Type B pancreatic cell (in vitro differentiated cells): ENCODE results near the gene WDR37. TPM values are rescaled to one million over a fixed set of nuclear protein-coding genes. Genes with fewer than 3 reads are reported as not detected.
A peak's percentile ranks its signal among the peaks of the same experiment; 100 is the strongest.
"Not testable (repeated sequence)": the region's sequence is repeated elsewhere in the genome, so short reads cannot be mapped to it uniquely, and the experiment has no call there.

Experiments
- DNase-seq: peaks from one replicate; pipeline ENCODE4 v3.0.0; 2021; ENCODE audit warnings: mixed read lengths; ENCODE audit not compliant: unreplicated experiment; ENCODE audit errors: extremely low spot score
- H3K27ac Mint-ChIP-seq: 2 replicates; pipeline ENCODE4 v1.8.0; 2021; ENCODE audit warnings: mild to moderate bottlenecking, mixed read lengths
- H3K27me3 Mint-ChIP-seq: 2 replicates; pipeline ENCODE4 v1.8.0; 2021; ENCODE audit warnings: mixed read lengths
- H3K36me3 Mint-ChIP-seq: 2 replicates; pipeline ENCODE4 v1.8.0; 2021; ENCODE audit warnings: mixed read lengths
- H3K4me1 Mint-ChIP-seq: one replicate; pipeline ENCODE4 v1.8.0; 2021; ENCODE audit warnings: mixed read lengths; ENCODE audit not compliant: unreplicated experiment
- H3K4me3 Mint-ChIP-seq: 2 replicates; pipeline ENCODE4 v1.8.0; 2021; ENCODE audit warnings: mild to moderate bottlenecking, mixed read lengths
- H3K9me3 Mint-ChIP-seq: 2 replicates; pipeline ENCODE4 v1.8.0; 2021; ENCODE audit warnings: mixed read lengths
- CTCF ChIP-seq: fragments of 200-600 bp; sonication (generic); conservative IDR thresholded peaks from 2 replicates; pipeline ENCODE4 v1.5.0; 2021; ENCODE audit warnings: antibody characterized with exemption, mild to moderate bottlenecking
- total RNA-seq: library from RNA; stranded (reverse); gene quantifications from 2 replicates; pipeline ENCODE4 v1.2.1, GENCODE V29; 2021; ENCODE audit warnings: low replicate concordance

Gene WDR37
- total RNA-seq, 1 donor from 2014 or later = 16.2 TPM

- no peak overlapping the region for H3K27ac Mint-ChIP-seq
- TF ChIP-seq CTCF = no peak
- DNase-seq = no peak
Observed at GRCh38 chr10:1063232-1063865, 7.2 kb downstream of the WDR37 start.

GRCh38 chr10:1064964-1065247, 8.7 kb downstream of the WDR37 start:
- Mint-ChIP-seq H3K27me3 (no peaks in the 10 kb centered on the region), H3K36me3 (peaks cover 9% of the 10 kb centered on the region), H3K9me3 (no peaks in the 10 kb centered on the region), H3K4me1 (peaks cover 12% of the 10 kb centered on the region), H3K27ac (no peak overlapping the region), H3K4me3 (no peak overlapping the region)
- no peak for TF ChIP-seq CTCF
- DNase-seq = no peak

More at GRCh38 chr10:1063232-1063865, 7.2 kb downstream of the WDR37 start:
- H3K4me1 Mint-ChIP-seq = peaks cover 13% of the 10 kb centered on the region
- no peaks in the 10 kb centered on the region for H3K27me3 Mint-ChIP-seq
- no peaks in the 10 kb centered on the region for H3K9me3 Mint-ChIP-seq
- H3K4me3 Mint-ChIP-seq = no peak overlapping the region
- peaks cover 9% of the 10 kb centered on the region for H3K36me3 Mint-ChIP-seq

- H3K27ac Mint-ChIP-seq, H3K9me3 Mint-ChIP-seq, H3K4me3 Mint-ChIP-seq, H3K4me1 Mint-ChIP-seq, H3K27me3 Mint-ChIP-seq, DNase-seq, H3K36me3 Mint-ChIP-seq: not testable (repeated sequence)
Observed at GRCh38 chr10:1066734-1067133, 10.5 kb downstream of the WDR37 start.

GRCh38 chr10:1068380-1069361, 12.5 kb downstream of the WDR37 start:
- no peaks in the 10 kb centered on the region for H3K4me1 Mint-ChIP-seq
- DNase-seq = no peak
- peaks cover 6% of the 10 kb centered on the region for H3K36me3 Mint-ChIP-seq
- H3K27me3 Mint-ChIP-seq = no peaks in the 10 kb centered on the region
- H3K4me3 Mint-ChIP-seq = no peak overlapping the region
- no peaks in the 10 kb centered on the region for H3K9me3 Mint-ChIP-seq
- no peak for TF ChIP-seq CTCF
- peak overlapping the region; percentile 1 for H3K27ac Mint-ChIP-seq

- Mint-ChIP-seq H3K9me3 (no peaks in the 10 kb centered on the region), H3K4me3 (no peak overlapping the region), H3K27me3 (no peaks in the 10 kb centered on the region), H3K36me3 (peaks cover 9% of the 10 kb centered on the region), H3K4me1 (no peaks in the 10 kb centered on the region), H3K27ac (no peak overlapping the region)
- no peak for TF ChIP-seq CTCF
- no peak for DNase-seq
Observed at GRCh38 chr10:1070919-1071318, 14.7 kb downstream of the WDR37 start.

- Mint-ChIP-seq H3K4me3 (no peak overlapping the region), H3K4me1 (no peaks in the 10 kb centered on the region), H3K9me3 (no peaks in the 10 kb centered on the region), H3K27ac (no peak overlapping the region), H3K27me3 (no peaks in the 10 kb centered on the region), H3K36me3 (peaks cover 14% of the 10 kb centered on the region)
- no peak for DNase-seq
- no peak for TF ChIP-seq CTCF
Observed at GRCh38 chr10:1074052-1074747, 18.0 kb downstream of the WDR37 start.
